ENCODE data around the gene RPUSD3.
A peak's percentile ranks its signal among the peaks of the same experiment; 100 is the strongest.

Gene RPUSD3

DNA sequence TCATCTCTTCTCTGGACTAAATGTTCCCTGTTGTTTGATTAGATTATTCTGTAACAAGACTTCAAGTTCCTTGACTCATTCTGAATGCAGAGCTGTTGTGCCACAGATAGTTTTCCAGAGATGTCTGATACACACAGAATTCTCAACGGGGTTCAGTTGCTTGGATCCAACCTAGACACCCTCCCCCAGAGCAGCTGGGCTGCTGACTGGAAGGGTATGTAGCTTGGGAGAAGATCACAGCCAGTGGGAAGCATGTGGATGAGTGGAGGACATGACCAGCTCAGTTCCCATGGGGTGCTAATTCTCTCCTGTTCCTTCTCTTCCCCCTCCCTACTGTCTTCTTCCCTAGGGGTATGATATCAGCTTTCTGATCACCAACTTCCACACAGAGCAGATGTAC is 40.3 kb downstream of the RPUSD3 start:
- no peak overlapping the region for H3K4me3 ChIP-seq (replicated peaks; ENCODE audit: low read depth, low read length)
- TF ChIP-seq CTCF (IDR thresholded peaks at IDR 0.05; ENCODE audit: low read length, missing control alignments): no peak
- no peak for DNase-seq (ENCODE audit: low read depth)

DNA sequence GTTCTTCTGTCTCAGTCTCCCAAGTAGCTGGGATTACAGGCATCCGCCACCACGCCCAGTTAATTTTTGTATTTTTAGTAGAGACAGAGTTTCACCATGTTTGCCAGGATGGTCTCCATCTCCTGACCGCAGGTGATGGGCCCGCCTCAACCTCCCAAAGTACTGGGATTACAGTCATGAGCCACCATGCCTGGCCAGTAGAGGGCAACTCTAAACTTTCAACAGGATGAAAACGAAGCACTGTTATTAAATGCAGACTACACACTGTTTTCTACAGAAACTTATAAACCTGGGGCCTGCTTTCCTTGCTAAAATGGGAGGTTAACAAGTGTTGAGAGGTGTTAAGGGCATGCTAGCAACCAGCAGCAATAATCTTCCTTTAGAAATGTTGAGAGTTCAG is 43.3 kb downstream of the RPUSD3 start:
- TF ChIP-seq CTCF (IDR thresholded peaks at IDR 0.05; ENCODE audit: low read length, missing control alignments): peak; percentile 24
- no peak for DNase-seq (ENCODE audit: low read depth)
- no peak overlapping the region for H3K4me3 ChIP-seq (replicated peaks; ENCODE audit: low read depth, low read length)

GRCh38 chr3:9797196-9797945 is 46.4 kb downstream of the RPUSD3 start:
- no peak for TF ChIP-seq CTCF (IDR thresholded peaks at IDR 0.05; ENCODE audit: low read length, missing control alignments)
- DNase-seq (ENCODE audit: low read depth): peak; percentile 67
- H3K4me3 ChIP-seq (replicated peaks; ENCODE audit: low read depth, low read length): no peak overlapping the region

- no peak for TF ChIP-seq CTCF (IDR thresholded peaks at IDR 0.05; ENCODE audit: low read length, missing control alignments)
- H3K4me3 ChIP-seq (replicated peaks; ENCODE audit: low read depth, low read length): no peak overlapping the region
- DNase-seq (ENCODE audit: low read depth): no peak
These were observed 48.6 kb downstream of the RPUSD3 start for GRCh38 chr3:9795207-9795606.

GRCh38 chr3:9794400-9794799 is 49.4 kb downstream of the RPUSD3 start:
- DNase-seq (ENCODE audit: low read depth): no peak

GRCh38 chr3:9793161-9793781 is 50.5 kb downstream of the RPUSD3 start:
- H3K4me3 ChIP-seq (replicated peaks; ENCODE audit: low read depth, low read length): peak overlapping the region; percentile 99
- DNase-seq (ENCODE audit: low read depth): peak; percentile 49
- no peak for TF ChIP-seq CTCF (IDR thresholded peaks at IDR 0.05; ENCODE audit: low read length, missing control alignments)

More at GRCh38 chr3:9794400-9794799, 49.4 kb downstream of the RPUSD3 start:
- no peak overlapping the region for H3K4me3 ChIP-seq (replicated peaks; ENCODE audit: low read depth, low read length)
- no peak for TF ChIP-seq CTCF (IDR thresholded peaks at IDR 0.05; ENCODE audit: low read length, missing control alignments)
